Central memory CD8-positive, alpha-beta T cell (primary cell): ENCODE data around the gene BAIAP3.
A peak's percentile ranks its signal among the peaks of the same experiment; 100 is the strongest.

Experiments
- ATAC-seq: fragments of 150-1000 bp; cut with Tn5 transposase; replicated peaks from 2 replicates; pipeline ENCODE4 v1.10.0; 2022; ENCODE audit warnings: mild to moderate bottlenecking, moderate FRiP score, moderate number of reproducible peaks; ENCODE audit not compliant: poor library complexity, severe bottlenecking; ENCODE audit errors: extremely low read depth
- DNase-seq, 2 donors: peaks; one replicate each; pipeline ENCODE4 v3.0.0; 2021; ENCODE audit warnings: low spot score in 2 of 2
- H3K27ac Mint-ChIP-seq: one replicate; pipeline ENCODE4 v1.8.0; 2022; ENCODE audit warnings: low read depth, mild to moderate bottlenecking, moderate library complexity, mixed read lengths
- H3K27me3 Mint-ChIP-seq: one replicate; pipeline ENCODE4 v1.8.0; 2022; ENCODE audit warnings: mixed read lengths
- H3K36me3 Mint-ChIP-seq: one replicate; pipeline ENCODE4 v1.8.0; 2022; ENCODE audit warnings: mild to moderate bottlenecking, moderate library complexity, mixed read lengths; ENCODE audit not compliant: insufficient read depth
- H3K4me1 Mint-ChIP-seq: one replicate; pipeline ENCODE4 v1.8.0; 2022; ENCODE audit warnings: mixed read lengths
- H3K4me3 Mint-ChIP-seq: one replicate; pipeline ENCODE4 v1.8.0; 2022; ENCODE audit warnings: mild to moderate bottlenecking, moderate library complexity, mixed read lengths
- H3K9me3 Mint-ChIP-seq: one replicate; pipeline ENCODE4 v1.8.0; 2022; ENCODE audit warnings: mixed read lengths

BAIAP3 gene

DNA sequence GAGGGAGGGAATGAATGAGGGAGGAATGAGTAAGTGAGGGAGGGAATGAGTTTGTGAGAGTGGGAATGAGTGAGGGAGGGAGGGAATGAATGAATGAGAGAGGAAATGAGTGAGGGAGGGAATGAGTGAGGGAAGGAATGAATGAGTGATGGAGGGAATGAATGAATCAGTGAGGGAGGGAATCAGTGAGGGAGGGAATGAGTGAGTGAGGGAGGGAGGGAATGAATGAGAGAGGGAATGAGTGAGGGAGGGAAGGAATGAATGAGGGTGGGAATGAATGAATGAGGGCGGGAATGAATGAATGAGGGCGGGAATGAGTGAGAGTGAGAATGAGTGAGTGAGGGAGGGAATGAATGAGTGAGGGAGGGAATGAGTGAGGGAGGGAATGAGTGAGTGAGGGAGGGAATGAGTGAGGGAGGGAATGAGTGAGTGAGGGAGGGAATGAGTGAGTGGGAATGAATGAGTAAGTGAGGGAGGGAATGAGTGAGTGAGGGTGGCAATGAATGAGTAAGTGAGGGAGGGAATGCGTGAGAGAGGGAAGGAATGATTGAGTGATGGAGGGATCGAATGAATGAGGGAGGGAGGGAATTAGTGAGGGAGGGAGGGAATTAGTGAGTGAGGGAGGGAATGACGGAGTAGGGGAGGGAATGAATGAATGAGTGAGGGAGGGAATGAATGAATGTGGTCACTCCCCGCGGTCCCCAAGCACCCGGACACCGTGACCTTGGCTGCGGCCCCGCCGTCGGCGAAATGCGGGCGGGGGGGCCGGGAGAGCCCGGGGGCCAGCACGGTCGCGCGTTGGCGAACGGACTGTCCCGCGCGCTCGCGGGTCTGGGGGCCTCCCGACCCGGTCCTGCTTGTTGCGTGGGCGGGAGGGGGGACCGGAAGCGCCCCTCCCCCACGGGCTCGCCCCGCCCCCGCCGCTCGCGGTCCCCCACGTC, 25.1 kb upstream of the BAIAP3 start:
- peaks cover 27% of the 10 kb centered on the region for H3K4me1 Mint-ChIP-seq
- H3K27ac Mint-ChIP-seq, result peak overlapping the region; percentile 99
- H3K4me3 Mint-ChIP-seq, result peak overlapping the region; percentile 87
- DNase-seq (no peak), ATAC-seq (no peak)
- H3K27me3 Mint-ChIP-seq, result no peaks in the 10 kb centered on the region
- H3K36me3 Mint-ChIP-seq, result peaks cover 29% of the 10 kb centered on the region
- no peaks in the 10 kb centered on the region for H3K9me3 Mint-ChIP-seq

- peak; percentile 100 for DNase-seq
- H3K36me3 Mint-ChIP-seq, result peaks cover 35% of the 10 kb centered on the region
- H3K4me1 Mint-ChIP-seq, result peaks cover 21% of the 10 kb centered on the region
- no peaks in the 10 kb centered on the region for H3K27me3 Mint-ChIP-seq
- ATAC-seq, result peak; percentile 73
- no peaks in the 10 kb centered on the region for H3K9me3 Mint-ChIP-seq
- H3K4me3 Mint-ChIP-seq, result peak within 1 kb of the TSS; percentile 97
- peak within 1 kb of the TSS; percentile 99 for H3K27ac Mint-ChIP-seq
These were observed 24.2 kb upstream of the BAIAP3 start, which contains the start of gene UBE2I for GRCh38 chr16:1308977-1309885. TSS of gene UBE2I (plus strand) at chr16:1309636. CDS start at chr16:1314031, 4,395 bp downstream.

- peak overlapping the region; percentile 97 for H3K4me3 Mint-ChIP-seq
- H3K27me3 Mint-ChIP-seq, result no peaks in the 10 kb centered on the region
- peaks cover 18% of the 10 kb centered on the region for H3K4me1 Mint-ChIP-seq
- ATAC-seq, result peak; percentile 21
- peaks cover 41% of the 10 kb centered on the region for H3K36me3 Mint-ChIP-seq
- no peaks in the 10 kb centered on the region for H3K9me3 Mint-ChIP-seq
- peak; percentile 42 to 46 for DNase-seq
- peak overlapping the region; percentile 96 for H3K27ac Mint-ChIP-seq
These were observed 23.3 kb upstream of the BAIAP3 start for GRCh38 chr16:1309888-1310831.

DNA sequence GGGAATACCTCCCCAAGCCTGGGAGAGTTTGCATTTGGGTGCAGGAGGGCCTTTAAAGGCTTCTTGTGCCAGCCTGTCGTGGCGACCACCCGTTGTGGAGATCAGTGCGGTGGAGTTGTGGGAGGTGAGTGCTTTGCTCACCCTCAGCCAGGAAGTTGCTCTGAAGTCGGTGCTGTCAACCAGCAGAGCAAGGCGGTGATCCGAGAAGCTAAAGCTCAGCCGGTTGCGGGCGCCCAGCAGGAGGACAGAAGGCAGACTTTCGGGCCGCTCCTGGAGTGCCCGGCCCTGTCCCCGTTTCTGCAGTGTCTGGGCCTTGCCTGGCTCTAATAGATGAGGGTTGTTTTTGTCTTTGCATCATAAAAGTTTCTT, 22.6 kb upstream of the BAIAP3 start:
- peak overlapping the region; percentile 97 for H3K4me3 Mint-ChIP-seq
- H3K27ac Mint-ChIP-seq, result peak overlapping the region; percentile 96
- ATAC-seq, result no peak
- no peaks in the 10 kb centered on the region for H3K27me3 Mint-ChIP-seq
- H3K9me3 Mint-ChIP-seq, result no peaks in the 10 kb centered on the region
- DNase-seq, result no peak
- H3K36me3 Mint-ChIP-seq, result peaks cover 44% of the 10 kb centered on the region
- H3K4me1 Mint-ChIP-seq, result peaks cover 18% of the 10 kb centered on the region

DNA sequence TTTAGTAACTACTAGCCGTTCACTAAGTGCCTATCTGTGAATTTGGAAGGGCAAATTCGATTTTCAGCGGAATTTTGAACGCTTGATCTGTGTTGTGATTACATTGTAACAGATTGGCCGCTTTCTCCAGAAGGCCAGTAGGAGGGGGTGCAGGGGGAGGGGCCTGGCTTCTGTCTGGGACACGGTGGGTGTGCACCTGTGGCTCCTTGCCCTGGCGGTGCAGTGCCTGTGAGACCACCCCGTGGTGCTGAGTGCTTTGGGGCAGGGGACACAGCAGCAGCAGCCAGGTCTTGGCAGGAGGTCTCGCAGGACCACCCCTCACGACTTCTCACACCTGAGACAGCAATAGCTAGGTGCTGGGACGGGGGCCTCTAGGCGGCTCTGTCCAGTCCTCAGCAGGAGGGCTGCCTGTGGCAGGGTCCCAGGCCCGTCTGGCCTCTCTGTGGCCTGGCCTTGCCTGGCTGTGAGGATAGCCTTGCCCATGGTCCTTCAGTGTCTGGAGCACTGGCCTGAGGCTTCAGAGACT, 22.2 kb upstream of the BAIAP3 start:
- H3K4me1 Mint-ChIP-seq, result peaks cover 18% of the 10 kb centered on the region
- no peaks in the 10 kb centered on the region for H3K9me3 Mint-ChIP-seq
- H3K27me3 Mint-ChIP-seq, result no peaks in the 10 kb centered on the region
- H3K36me3 Mint-ChIP-seq, result peaks cover 48% of the 10 kb centered on the region
- ATAC-seq (no peak), DNase-seq (no peak)
- H3K4me3 Mint-ChIP-seq, result peak overlapping the region; percentile 97
- peak overlapping the region; percentile 96 for H3K27ac Mint-ChIP-seq

GRCh38 chr16:1311738-1312466, 21.5 kb upstream of the BAIAP3 start:
- H3K4me1 Mint-ChIP-seq, result peaks cover 18% of the 10 kb centered on the region
- ATAC-seq (no peak), DNase-seq (no peak)
- H3K4me3 Mint-ChIP-seq, result peak overlapping the region; percentile 97
- no peaks in the 10 kb centered on the region for H3K9me3 Mint-ChIP-seq
- H3K27me3 Mint-ChIP-seq, result no peaks in the 10 kb centered on the region
- no peak overlapping the region for H3K27ac Mint-ChIP-seq
- peaks cover 55% of the 10 kb centered on the region for H3K36me3 Mint-ChIP-seq

- Mint-ChIP-seq H3K4me1 (peaks cover 18% of the 10 kb centered on the region), H3K27me3 (no peaks in the 10 kb centered on the region), H3K9me3 (no peaks in the 10 kb centered on the region), H3K27ac (no peak overlapping the region), H3K36me3 (peaks cover 56% of the 10 kb centered on the region), H3K4me3 (peak overlapping the region; percentile 97)
- ATAC-seq, result no peak
- DNase-seq, result no peak
These were observed 21.0 kb upstream of the BAIAP3 start for GRCh38 chr16:1312467-1312816.

GRCh38 chr16:1312903-1313302, 20.5 kb upstream of the BAIAP3 start:
- Mint-ChIP-seq H3K4me3 (peak overlapping the region; percentile 97), H3K27ac (no peak overlapping the region), H3K36me3 (peaks cover 56% of the 10 kb centered on the region), H3K4me1 (peaks cover 18% of the 10 kb centered on the region), H3K27me3 (no peaks in the 10 kb centered on the region), H3K9me3 (no peaks in the 10 kb centered on the region)
- ATAC-seq, result no peak
- DNase-seq, result no peak

- Mint-ChIP-seq H3K27me3 (no peaks in the 10 kb centered on the region), H3K9me3 (no peaks in the 10 kb centered on the region), H3K4me3 (no peak overlapping the region), H3K27ac (no peak overlapping the region), H3K4me1 (peaks cover 24% of the 10 kb centered on the region), H3K36me3 (peaks cover 61% of the 10 kb centered on the region)
- no peak for ATAC-seq
- DNase-seq, result no peak
These were observed 19.6 kb upstream of the BAIAP3 start for GRCh38 chr16:1313721-1314369.

GRCh38 chr16:1314399-1315068, 18.9 kb upstream of the BAIAP3 start:
- Mint-ChIP-seq H3K36me3 (peaks cover 61% of the 10 kb centered on the region), H3K4me1 (peaks cover 24% of the 10 kb centered on the region), H3K4me3 (no peak overlapping the region), H3K27ac (no peak overlapping the region), H3K9me3 (no peaks in the 10 kb centered on the region), H3K27me3 (no peaks in the 10 kb centered on the region)
- ATAC-seq (no peak), DNase-seq (no peak)
